ENCODE results near the gene S100A7A. TPM values are rescaled to one million over a fixed set of nuclear protein-coding genes. Genes with fewer than 3 reads are reported as not detected.

Gene S100A7A
- total RNA-seq, 1 donor from 2014 or later, result not detected

DNA sequence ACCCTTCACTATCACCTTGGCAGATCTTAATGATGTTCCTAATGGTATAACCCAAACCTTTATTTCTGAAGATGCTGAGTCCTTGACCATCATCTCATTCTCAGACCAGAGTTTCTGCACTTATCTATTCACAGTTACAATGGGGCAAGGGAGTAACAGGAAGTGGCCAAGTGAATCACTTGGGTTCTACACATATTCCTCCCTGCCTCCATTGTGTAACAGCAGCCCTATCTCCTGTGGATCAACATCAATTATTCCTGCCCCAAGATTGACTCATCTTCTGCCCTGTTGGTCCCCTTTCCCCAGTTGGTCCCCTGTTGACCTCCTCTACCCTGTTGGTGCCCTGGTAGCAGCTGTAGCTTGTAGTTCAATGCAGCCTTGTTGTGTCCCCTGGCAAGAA is 54.4 kb downstream of the S100A7A start:
- Histone ChIP-seq H3K36me3 (ENCODE audit: control insufficient read depth, insufficient read depth, low read length) (no peaks in the 10 kb centered on the region), H3K4me3 (ENCODE audit: low read depth, low read length) (no peak overlapping the region), H3K27me3 (ENCODE audit: control insufficient read depth, insufficient read depth, low read length) (no peaks in the 10 kb centered on the region)
- TF ChIP-seq, protein P1, sequence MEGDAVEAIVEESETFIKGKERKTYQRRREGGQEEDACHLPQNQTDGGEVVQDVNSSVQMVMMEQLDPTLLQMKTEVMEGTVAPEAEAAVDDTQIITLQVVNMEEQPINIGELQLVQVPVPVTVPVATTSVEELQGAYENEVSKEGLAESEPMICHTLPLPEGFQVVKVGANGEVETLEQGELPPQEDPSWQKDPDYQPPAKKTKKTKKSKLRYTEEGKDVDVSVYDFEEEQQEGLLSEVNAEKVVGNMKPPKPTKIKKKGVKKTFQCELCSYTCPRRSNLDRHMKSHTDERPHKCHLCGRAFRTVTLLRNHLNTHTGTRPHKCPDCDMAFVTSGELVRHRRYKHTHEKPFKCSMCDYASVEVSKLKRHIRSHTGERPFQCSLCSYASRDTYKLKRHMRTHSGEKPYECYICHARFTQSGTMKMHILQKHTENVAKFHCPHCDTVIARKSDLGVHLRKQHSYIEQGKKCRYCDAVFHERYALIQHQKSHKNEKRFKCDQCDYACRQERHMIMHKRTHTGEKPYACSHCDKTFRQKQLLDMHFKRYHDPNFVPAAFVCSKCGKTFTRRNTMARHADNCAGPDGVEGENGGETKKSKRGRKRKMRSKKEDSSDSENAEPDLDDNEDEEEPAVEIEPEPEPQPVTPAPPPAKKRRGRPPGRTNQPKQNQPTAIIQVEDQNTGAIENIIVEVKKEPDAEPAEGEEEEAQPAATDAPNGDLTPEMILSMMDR (IDR thresholded peaks at IDR 0.05; ENCODE audit: insufficient read depth, low read length, severe bottlenecking), result no peak
- FAIRE-seq, result no peak
- peak; percentile 55 for DNase-seq (ENCODE audit: low read depth)

Other genes with a start within 250 kb of the S100A7A start
- not detected in 2 replicates for gene LELP1, start 213.1 kb upstream of the S100A7A start, total RNA-seq
- not detected in 2 replicates for gene PRR9, start 198.9 kb upstream of the S100A7A start, total RNA-seq
- not detected in 2 replicates for gene LORICRIN, start 156.8 kb upstream of the S100A7A start, total RNA-seq
- gene PGLYRP3, start 103.6 kb upstream of the S100A7A start, total RNA-seq, result 0.53 and 4.6 TPM in 2 replicates
- gene PGLYRP4, start 67.7 kb upstream of the S100A7A start, total RNA-seq, result 2.0 TPM in 1 of 2 replicates, not detected in the other
- 735 and 3,796 TPM in 2 replicates for gene S100A9, start 58.7 kb upstream of the S100A7A start, total RNA-seq
- 5.5 TPM in 1 of 2 replicates, not detected in the other for gene S100A12, start 40.9 kb upstream of the S100A7A start, total RNA-seq
- gene S100A8, start 25.4 kb upstream of the S100A7A start, total RNA-seq, result 50.0 and 551 TPM in 2 replicates
- 0.38 TPM in 1 of 2 replicates, not detected in the other for gene S100A7, start 44.1 kb downstream of the S100A7A start, total RNA-seq
- 2,948 and 3,820 TPM in 2 replicates for gene S100A6, start 119.5 kb downstream of the S100A7A start, total RNA-seq
- gene S100A5, start 124.4 kb downstream of the S100A7A start, total RNA-seq, result not detected in 2 replicates
- gene S100A4, start 129.3 kb downstream of the S100A7A start, total RNA-seq, result 10.8 and 16.8 TPM in 2 replicates
- 2.3 and 26.6 TPM in 2 replicates for gene S100A3, start 132.7 kb downstream of the S100A7A start, total RNA-seq
- 804 and 1,251 TPM in 2 replicates for gene S100A2, start 149.3 kb downstream of the S100A7A start, total RNA-seq
- gene S100A16, start 196.6 kb downstream of the S100A7A start, total RNA-seq, result 886 and 1,542 TPM in 2 replicates
- 1,221 and 1,339 TPM in 2 replicates for gene S100A14, start 199.8 kb downstream of the S100A7A start, total RNA-seq
- gene S100A13, start 211.0 kb downstream of the S100A7A start, total RNA-seq, result 44.5 and 69.8 TPM in 2 replicates
- gene S100A1, start 211.9 kb downstream of the S100A7A start, total RNA-seq, result not detected in 2 replicates
- gene CHTOP, start 217.5 kb downstream of the S100A7A start, total RNA-seq, result 51.9 and 61.2 TPM in 2 replicates
- 59.5 and 61.4 TPM in 2 replicates for gene SNAPIN, start 242.2 kb downstream of the S100A7A start, total RNA-seq